HepG2 (cell line): ENCODE measurements around the gene TBRG1. TPM values are rescaled to one million over a fixed set of nuclear protein-coding genes. Genes with fewer than 3 reads are reported as not detected.

ENCODE experiments used
- ATAC-seq: fragments of 200-7000 bp; cut with Tn5 transposase; 3 replicates; pipeline ENCODE4 v1.9.1; 2020; ENCODE audit warnings: mild to moderate bottlenecking, moderate library complexity
- BruUV-seq: library from RNA; stranded (reverse); fragments of 400-500 nt; replicated peaks from 2 replicates; lab custom pipeline; 2021; lab: Mats Ljungman, UMichigan
- CTCF ChIA-PET: fragments of 300-600 bp; formaldehyde crosslinking; extraction: SDS; loops from one replicate; lab custom pipeline; 2021; ENCODE audit warnings: low total read pairs, inconsistent platforms, low intra/inter-chr PET ratio; lab: Yijun Ruan, JAX
- POLR2A ChIA-PET: fragments of 350-600 bp; sonication (Branson Sonifier 250); formaldehyde crosslinking; loops from one replicate; lab custom pipeline; 2020; ENCODE audit warnings: antibody characterized with exemption, inconsistent platforms; lab: Yijun Ruan, JAX
- DNase-seq: peaks from one replicate; pipeline ENCODE4 v3.0.0-alpha.2; 2015; ENCODE audit warnings: low spot score
- FAIRE-seq: peaks from 3 replicates; lab custom pipeline; 2011; peaks lifted over from hg19 to GRCh38; lab: Jason Lieb, UNC
- H2AFZ ChIP-seq: one replicate; pipeline ENCODE4 v1.6.1; 2011; ENCODE audit warnings: low read length, inconsistent platforms
- H3K27ac ChIP-seq: fragments of 300-600 bp; 3 replicates; pipeline ENCODE4 v1.8.0; 2011; ENCODE audit warnings: mixed run types, mild to moderate bottlenecking, mixed read lengths, low read length, inconsistent platforms; ENCODE audit not compliant: insufficient read depth; ENCODE audit errors: extremely low read length
- H3K27me3 ChIP-seq, 2 experiments: fragments of 200-600 bp in 1 of 2; 2 replicates in 1 of 2; 3 replicates in 1 of 2; pipeline versions ENCODE4 v1.6.0 to v1.8.0; 2011; ENCODE audit warnings: low read length in 2 of 2, mild to moderate bottlenecking in 2 of 2, moderate library complexity in 2 of 2, inconsistent platforms in 1 of 2; ENCODE audit not compliant: insufficient read depth in 2 of 2, control insufficient read depth in 1 of 2
- H3K36me3 ChIP-seq, 2 experiments: fragments of 200-600 bp in 1 of 2; replicated peaks in 1 of 2; 2 replicates in 1 of 2; 3 replicates in 1 of 2; pipeline versions ENCODE4 v1.5.1 to v1.8.0; 2011; ENCODE audit warnings: low read length in 2 of 2, inconsistent platforms in 1 of 2; ENCODE audit not compliant: insufficient read depth in 2 of 2, control insufficient read depth in 1 of 2
- H3K4me1 ChIP-seq: 2 replicates; pipeline ENCODE4 v1.5.1; 2012; ENCODE audit warnings: low read length, inconsistent platforms; ENCODE audit not compliant: insufficient read depth
- H3K4me2 ChIP-seq: 2 replicates; pipeline ENCODE4 v1.6.0; 2011; ENCODE audit warnings: low read depth, low read length, inconsistent platforms
- H3K4me3 ChIP-seq, 3 experiments: fragments of 200-600 bp in 1 of 3; sonication (generic), shearing (Covaris generic) in 1 of 3; replicated peaks in 1 of 3; 2 replicates each; pipeline ENCODE4 v1.5.1; 2011 to 2016; ENCODE audit warnings: low read length in 3 of 3, inconsistent platforms in 2 of 3, low read depth in 2 of 3, mild to moderate bottlenecking in 2 of 3, control low read depth in 1 of 3, mixed read lengths in 1 of 3; ENCODE audit not compliant: insufficient read depth in 1 of 3
- H3K79me2 ChIP-seq: one replicate; pipeline ENCODE4 v1.6.1; 2011; ENCODE audit warnings: low read length, inconsistent platforms; ENCODE audit not compliant: insufficient read depth
- H3K9ac ChIP-seq: 2 replicates; pipeline ENCODE4 v1.6.0; 2011; ENCODE audit warnings: mild to moderate bottlenecking, low read depth, low read length, inconsistent platforms; ENCODE audit not compliant: insufficient read depth
- H3K9me3 ChIP-seq: 2 replicates; pipeline ENCODE4 v1.5.1; 2012; ENCODE audit warnings: mild to moderate bottlenecking, low read length
- H4K20me1 ChIP-seq: 2 replicates; pipeline ENCODE4 v1.6.0; 2011; ENCODE audit warnings: inconsistent platforms, mild to moderate bottlenecking, low read length, moderate library complexity; ENCODE audit not compliant: insufficient read depth
- ASH2L ChIP-seq: fragments of 300-600, 200-600 bp; sonication (generic); IDR thresholded peaks from 2 replicates; pipeline ENCODE4 v1.7.0; 2017; ENCODE audit warnings: low read depth, mild to moderate bottlenecking, moderate library complexity, mixed read lengths, low read length; ENCODE audit not compliant: insufficient read length
- BORCS8-MEF2B ChIP-seq: sonication (generic); formaldehyde crosslinking; IDR thresholded peaks from 2 replicates; pipeline ENCODE4 v1.8.0; 2022; ENCODE audit warnings: mild to moderate bottlenecking, missing genetic modification reagents
- DPF2 ChIP-seq: sonication (generic); formaldehyde crosslinking; IDR thresholded peaks from 2 replicates; pipeline ENCODE4 v1.4.0; 2020; ENCODE audit warnings: mild to moderate bottlenecking, low read depth, missing genetic modification reagents, borderline replicate concordance
- HOXA7 ChIP-seq: sonication (generic); formaldehyde crosslinking; IDR thresholded peaks from 2 replicates; pipeline ENCODE4 v1.8.1; 2022; ENCODE audit warnings: mild to moderate bottlenecking, missing genetic modification reagents, moderate library complexity
- JUND ChIP-seq: sonication (generic); formaldehyde crosslinking; IDR thresholded peaks from 2 replicates; pipeline ENCODE4 v1.8.0; 2022; ENCODE audit warnings: mild to moderate bottlenecking, missing genetic modification reagents
- MAFK ChIP-seq, 2 experiments: IDR thresholded peaks in 1 of 2; conservative IDR thresholded peaks in 1 of 2; 2 replicates each; pipeline ENCODE4 v1.6.1; 2011; ENCODE audit warnings: improper control_type of control experiment in 2 of 2, low read length in 2 of 2
- MTF2 ChIP-seq: sonication (generic); formaldehyde crosslinking; IDR thresholded peaks from 2 replicates; pipeline ENCODE4 v1.5.0; 2020; ENCODE audit warnings: missing genetic modification reagents, borderline replicate concordance
- NFKBIZ ChIP-seq: IDR thresholded peaks from 2 replicates; pipeline ENCODE4 v1.6.1; 2018; ENCODE audit warnings: missing genetic modification reagents, missing compliant biosample characterization
- RBFOX2 ChIP-seq: fragments of 200-400 bp; formaldehyde crosslinking; IDR thresholded peaks from 2 replicates; pipeline ENCODE4 v1.6.1; 2017; ENCODE audit warnings: low read depth, mild to moderate bottlenecking, low read length
- SNAI1 ChIP-seq: sonication (generic); formaldehyde crosslinking; IDR thresholded peaks from 2 replicates; pipeline ENCODE4 v1.5.0; 2020; ENCODE audit warnings: mild to moderate bottlenecking, missing genetic modification reagents, borderline replicate concordance
- ZNF530 ChIP-seq: sonication (generic); formaldehyde crosslinking; IDR thresholded peaks from 2 replicates; pipeline ENCODE4 v1.5.0; 2020; ENCODE audit warnings: low read depth, mild to moderate bottlenecking, missing genetic modification reagents
- ZNF598 ChIP-seq: sonication (generic); formaldehyde crosslinking; IDR thresholded peaks from 2 replicates; pipeline ENCODE4 v1.5.1; 2020; ENCODE audit warnings: mild to moderate bottlenecking, missing genetic modification reagents, borderline replicate concordance
- ZNF616 ChIP-seq: sonication (generic); formaldehyde crosslinking; IDR thresholded peaks from 2 replicates; pipeline ENCODE4 v1.5.0; 2020; ENCODE audit warnings: low read depth, mild to moderate bottlenecking, missing genetic modification reagents
- ZNF709 ChIP-seq: sonication (generic); formaldehyde crosslinking; IDR thresholded peaks from 2 replicates; pipeline ENCODE4 v1.5.0; 2020; ENCODE audit warnings: mild to moderate bottlenecking, missing genetic modification reagents
- ZNF781 ChIP-seq: sonication (generic); formaldehyde crosslinking; IDR thresholded peaks from 2 replicates; pipeline ENCODE4 v1.5.1; 2020; ENCODE audit warnings: borderline replicate concordance, mild to moderate bottlenecking, missing genetic modification reagents; ENCODE audit errors: not compliant biosample characterization
- ZNF841 ChIP-seq: sonication (generic); formaldehyde crosslinking; IDR thresholded peaks from 2 replicates; pipeline ENCODE4 v1.8.1; 2023; ENCODE audit warnings: missing genetic modification reagents, borderline replicate concordance
- WGBS: methylation state at CpG from one replicate; pipeline ENCODE4 v1.1.6; 2017; ENCODE audit warnings: low lambda C conversion rate; 5-methylcytosine and 5-hydroxymethylcytosine counted together
- in situ Hi-C: cut with HindIII; loops from 2 replicates; pipeline ENCODE4 v1.10.0; 2017; ENCODE audit warnings: low pct_unique_long_range_greater_than_20kb; ENCODE audit not compliant: extremely low pct_ligation_motif_present
- intact Hi-C: fragments of 100-400 bp; cut with micrococcal nuclease; formaldehyde crosslinking; loops from one replicate; pipeline ENCODE4 v1.10.0; 2022; ENCODE audit not compliant: unreplicated experiment
- polyA plus RNA-seq, 8 experiments: library from polyadenylated mRNA; depleted of rRNA in 3 of 8; stranded (reverse) in 7 of 8; unstranded in 1 of 8; fragments of >200 nt; fragmentation: Illumina TruSeq in 4 of 8; extraction: Trizol in 4 of 8; gene quantifications; 2 replicates each; pipeline versions ENCODE4 v1.2.1 to v1.2.3, GENCODE V29; 2011 to 2016; ENCODE audit warnings: low read depth in 4 of 8, missing spikeins in 1 of 8, mixed read lengths in 1 of 8; ENCODE audit not compliant: insufficient read depth in 1 of 8
- total RNA-seq, 5 experiments: library from RNA; depleted of rRNA; stranded (reverse); fragments of >200 nt; fragmentation: Illumina TruSeq; extraction: Trizol; gene quantifications; 2 replicates each; pipeline ENCODE4 v1.2.3, GENCODE V29; 2016; ENCODE audit warnings: low read depth in 1 of 5
- TF ChIP-seq, protein P1 (sequence below): sonication (generic); formaldehyde crosslinking; IDR thresholded peaks from 2 replicates; pipeline ENCODE4 v1.4.0; 2020; ENCODE audit warnings: missing genetic modification reagents; ENCODE audit errors: not compliant biosample characterization
- TF ChIP-seq, protein P2 (sequence below): sonication (generic); formaldehyde crosslinking; IDR thresholded peaks from 2 replicates; pipeline ENCODE4 v1.5.0; 2020; ENCODE audit warnings: mild to moderate bottlenecking, missing genetic modification reagents, borderline replicate concordance

TBRG1 gene
- total and polyA plus RNA-seq, 2 of the 13 experiments (the other 11 are each of a cell fraction or from before 2014, with no cell fraction given) = 21.7 to 25.6 TPM

DNA sequence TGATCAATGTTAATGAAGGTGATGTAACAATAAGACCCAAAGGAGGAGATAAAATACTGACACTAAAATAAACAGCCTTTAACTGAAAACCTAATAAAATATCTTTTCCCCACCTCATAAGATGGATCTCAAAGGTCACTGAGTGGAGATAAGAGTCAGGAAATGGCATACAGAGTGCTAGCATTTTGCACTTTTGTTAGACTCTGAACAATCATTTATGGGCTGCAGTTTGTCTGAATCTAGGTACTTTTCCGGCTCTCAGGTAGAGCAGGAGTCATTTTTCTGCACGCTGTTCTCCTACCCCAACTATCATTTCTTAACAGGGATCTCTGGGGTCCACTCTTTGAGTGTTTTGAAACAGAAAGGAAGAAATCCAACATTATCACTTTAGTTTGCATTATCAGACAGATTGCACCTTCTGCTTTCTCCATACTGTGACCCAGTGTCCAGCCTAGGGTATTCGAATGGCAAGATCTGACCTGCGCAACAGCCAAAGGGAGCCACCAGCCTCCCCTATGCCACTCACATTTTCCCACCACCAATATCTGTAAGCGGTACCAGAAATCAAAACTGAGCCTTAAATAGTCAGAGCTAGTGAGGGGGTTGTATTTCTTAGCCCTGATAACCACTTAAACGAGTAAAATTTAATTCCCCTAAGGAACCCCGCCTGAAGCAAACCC, 50.0 kb downstream of the TBRG1 start:
- H3K9ac ChIP-seq = peak overlapping the region; percentile 91
- in situ Hi-C loops = loop anchor here (5.0 to 10.0 kb wide), 3 partner anchors 90 to 192 kb away; partner anchors contain the start of genes ESAM and ROBO3
- intact Hi-C loops = loop anchor here (1.0 to 2.0 kb wide), 2 partner anchors 74 to 91 kb away; no protein-coding TSS in a partner anchor
- ATAC-seq (peak; percentile 62), FAIRE-seq (no peak), DNase-seq (no peak)
- H3K4me3 ChIP-seq = peak overlapping the region; percentile 73 to 99 (median 99)
- no peaks in the 10 kb centered on the region for H3K79me2 ChIP-seq
- H3K27ac ChIP-seq = peak overlapping the region; percentile 74
- no peaks in the 10 kb centered on the region for H3K9me3 ChIP-seq
- H2AFZ ChIP-seq = no peak overlapping the region
- ChIA-PET CTCF (interaction anchor here (1.3 to 5.7 kb wide), 2 partner anchors 91 to 165 kb away, joined by 4 to 45 read pairs; no protein-coding TSS in a partner anchor), POLR2A (interaction anchor here (1.0 to 1.9 kb wide), 9 partner anchors 50 to 204 kb away, joined by 3 to 26 read pairs (median 7); partner anchors contain the start of genes MSANTD2, TBRG1 and VSIG2)
- peak overlapping the region; percentile 95 for H3K4me2 ChIP-seq
- H3K4me1 ChIP-seq = peaks cover 19% of the 10 kb centered on the region
- no peaks in the 10 kb centered on the region for H3K36me3 ChIP-seq
- WGBS = 13% methylated on average over 7 of the region's 7 CpGs
- no peaks in the 10 kb centered on the region for H4K20me1 ChIP-seq
- no peaks in the 10 kb centered on the region; a peak in 1 of 5 replicates for H3K27me3 ChIP-seq
- TF ChIP-seq ZNF598 (CRISPR knock-in tag) (no peak), MAFK (conservative IDR thresholded peaks at IDR 0.05 in 1 of 2, IDR thresholded peaks at IDR 0.05 in 1 of 2; ENCODE audit: low read length in 2 of 2) (no peak), ZNF841 (CRISPR knock-in tag) (no peak), ZNF781 (CRISPR knock-in tag) (no peak), BORCS8-MEF2B (CRISPR knock-in tag) (no peak), ZNF709 (CRISPR knock-in tag) (no peak), DPF2 (no peak), RBFOX2 (peak; percentile 20; the same call in 1 of the 2 replicates), HOXA7 (CRISPR knock-in tag) (no peak), NFKBIZ (CRISPR knock-in tag) (no peak), JUND (CRISPR knock-in tag) (no peak), ZNF616 (CRISPR knock-in tag) (no peak), ZNF530 (CRISPR knock-in tag) (no peak), ASH2L (no peak), SNAI1 (CRISPR knock-in tag) (no peak), MTF2 (CRISPR knock-in tag) (0 out of 2 replicates have a peak, but pooled peaks have one; percentile 1)
- TF ChIP-seq, protein P1, sequence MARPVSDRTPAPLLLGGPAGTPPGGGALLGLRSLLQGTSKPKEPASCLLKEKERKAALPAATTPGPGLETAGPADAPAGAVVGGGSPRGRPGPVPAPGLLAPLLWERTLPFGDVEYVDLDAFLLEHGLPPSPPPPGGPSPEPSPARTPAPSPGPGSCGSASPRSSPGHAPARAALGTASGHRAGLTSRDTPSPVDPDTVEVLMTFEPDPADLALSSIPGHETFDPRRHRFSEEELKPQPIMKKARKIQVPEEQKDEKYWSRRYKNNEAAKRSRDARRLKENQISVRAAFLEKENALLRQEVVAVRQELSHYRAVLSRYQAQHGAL (CRISPR knock-in tag) = no peak
- TF ChIP-seq, protein P2, sequence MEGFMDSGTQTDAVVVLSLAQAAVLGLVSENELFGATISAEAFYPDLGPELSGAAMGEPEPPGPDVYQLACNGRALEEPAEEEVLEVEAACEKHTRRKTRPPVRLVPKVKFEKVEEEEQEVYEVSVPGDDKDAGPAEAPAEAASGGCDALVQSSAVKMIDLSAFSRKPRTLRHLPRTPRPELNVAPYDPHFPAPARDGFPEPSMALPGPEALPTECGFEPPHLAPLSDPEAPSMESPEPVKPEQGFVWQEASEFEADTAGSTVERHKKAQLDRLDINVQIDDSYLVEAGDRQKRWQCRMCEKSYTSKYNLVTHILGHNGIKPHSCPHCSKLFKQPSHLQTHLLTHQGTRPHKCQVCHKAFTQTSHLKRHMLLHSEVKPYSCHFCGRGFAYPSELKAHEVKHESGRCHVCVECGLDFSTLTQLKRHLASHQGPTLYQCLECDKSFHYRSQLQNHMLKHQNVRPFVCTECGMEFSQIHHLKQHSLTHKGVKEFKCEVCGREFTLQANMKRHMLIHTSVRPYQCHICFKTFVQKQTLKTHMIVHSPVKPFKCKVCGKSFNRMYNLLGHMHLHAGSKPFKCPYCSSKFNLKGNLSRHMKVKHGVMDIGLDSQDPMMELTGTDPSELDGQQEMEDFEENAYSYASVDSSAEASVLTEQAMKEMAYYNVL (CRISPR knock-in tag) = no peak
- TF ChIP-seq, all 625 proteins: peak for 2
- BruUV-seq = no TSS peak
